Measurements from ENCODE around the gene FGFR1OP2.

- TF ChIP-seq PATZ1 (CRISPR knock-in tag; IDR thresholded peaks at IDR 0.05; ENCODE audit: borderline replicate concordance) = no peak
- TF ChIP-seq ZFP3 (CRISPR knock-in tag; IDR thresholded peaks at IDR 0.05) = no peak
- TF ChIP-seq GLIS3 (CRISPR knock-in tag; IDR thresholded peaks at IDR 0.05) = no peak
- TF ChIP-seq OSR1 (CRISPR knock-in tag; IDR thresholded peaks at IDR 0.05) = no peak
- TF ChIP-seq SNAI2 (CRISPR knock-in tag; IDR thresholded peaks at IDR 0.05) = no peak
- TF ChIP-seq RARB (CRISPR knock-in tag; IDR thresholded peaks at IDR 0.05) = no peak
- TF ChIP-seq ISL1 (CRISPR knock-in tag; IDR thresholded peaks at IDR 0.05) = no peak
- TF ChIP-seq BACH2 (CRISPR knock-in tag; IDR thresholded peaks at IDR 0.05; ENCODE audit: borderline replicate concordance) = no peak
Measured at GRCh38 chr12:26994109-26994508, 55.8 kb downstream of the FGFR1OP2 start.

Measured in SK-N-SH treated with all-trans-retinoic acid at 6 μM for 48 hours (cell line).